Ascending aorta (tissue), 2 donors: ENCODE data around the gene EPHA1. TPM values are rescaled to one million over a fixed set of nuclear protein-coding genes. Genes with fewer than 3 reads are reported as not detected.

ENCODE experiments used
- DNase-seq, 2 donors: peaks; one replicate each; pipeline ENCODE4 v3.0.0-alpha.2; 2019; ENCODE audit warnings: low spot score in 2 of 2
- H3K27ac ChIP-seq, 2 donors: fragments of 200-600 bp; sonication (generic); one replicate each; pipeline ENCODE4 v1.5.1; 2016 to 2017; ENCODE audit warnings: mild to moderate bottlenecking in 1 of 2
- H3K27me3 ChIP-seq: fragments of 200-600 bp; sonication (generic); one replicate; pipeline ENCODE4 v1.5.1; 2017
- H3K36me3 ChIP-seq, 2 donors: fragments of 200-600 bp; sonication (generic); one replicate each; pipeline ENCODE4 v1.5.1; 2016
- H3K4me1 ChIP-seq, 2 donors: fragments of 200-600 bp; sonication (generic); one replicate each; pipeline ENCODE4 v1.5.1; 2016 to 2017; ENCODE audit warnings: mild to moderate bottlenecking in 1 of 2
- H3K4me3 ChIP-seq, 2 donors: fragments of 200-600 bp; sonication (generic); one replicate each; pipeline ENCODE4 v1.5.1; 2016 to 2017; ENCODE audit warnings: mild to moderate bottlenecking in 1 of 2
- H3K9me3 ChIP-seq, 2 donors: fragments of 200-600 bp; sonication (generic); one replicate each; pipeline ENCODE4 v1.5.1; 2016
- CTCF ChIP-seq, 3 experiments: fragments of 200-600 bp in 2 of 3; fragments of 450-650 bp in 1 of 3; sonication (generic) in 2 of 3; IDR thresholded peaks; one replicate each; pipeline ENCODE4 v1.5.1; 2016 to 2019; ENCODE audit warnings: antibody characterized with exemption in 3 of 3, mild to moderate bottlenecking in 1 of 3, moderate library complexity in 1 of 3
- intact Hi-C: fragments of 100-400 bp; cut with DNase I; formaldehyde crosslinking; loops from one replicate; pipeline ENCODE4 v1.15.1; 2023
- total RNA-seq: library from RNA; depleted of rRNA; stranded (reverse); fragments of >200 nt; gene quantifications from one replicate; pipeline ENCODE4 v1.1.0, GENCODE V29; 2016

Gene EPHA1
- total RNA-seq, 1 donor from 2014 or later, result not detected

DNA sequence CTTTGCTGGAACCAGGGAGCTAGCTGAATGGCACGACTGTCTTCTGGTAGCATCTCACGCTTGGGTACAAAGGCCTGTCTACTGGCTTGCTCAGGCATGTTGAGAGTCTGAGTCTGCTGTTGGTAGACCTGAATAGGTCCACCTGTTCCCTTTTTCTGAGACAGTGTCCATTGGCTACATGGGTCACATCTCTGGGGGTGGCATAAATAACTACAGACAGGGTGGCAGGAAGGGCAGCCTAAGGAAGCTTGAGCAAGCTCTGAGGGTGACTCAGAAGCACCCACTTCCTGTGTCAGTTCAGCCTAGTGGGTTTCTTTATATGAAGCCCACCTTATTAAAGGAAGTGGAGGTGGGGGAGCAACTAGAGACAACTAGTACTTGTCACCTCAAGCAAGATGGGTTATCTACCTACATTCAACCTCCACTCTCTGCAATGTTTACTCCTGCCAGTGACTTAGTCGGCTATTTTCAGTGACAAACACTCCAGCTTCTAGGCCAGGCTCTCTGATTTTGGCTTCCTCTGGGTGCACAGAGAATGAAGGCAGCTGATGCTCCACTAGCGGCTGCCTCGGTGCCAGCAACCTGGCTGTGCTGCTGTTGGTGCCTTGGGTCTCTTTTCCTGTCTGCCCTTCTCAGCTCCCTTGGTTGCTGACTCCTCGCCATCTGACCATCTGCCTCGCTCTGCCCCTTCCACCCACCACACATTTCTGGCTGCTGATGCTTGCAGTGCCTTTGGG, 33.2 kb downstream of the EPHA1 start:
- H3K4me1 ChIP-seq, result peaks cover 0 to 2% of the 10 kb centered on the region in 2 donors
- TF ChIP-seq CTCF (IDR thresholded peaks at IDR 0.05), result no peak
- peak overlapping the region; percentile 23 to 48 for H3K27ac ChIP-seq
- intact Hi-C loops, result no loop called here
- H3K36me3 ChIP-seq, result no peaks in the 10 kb centered on the region
- no peak overlapping the region for H3K4me3 ChIP-seq
- no peaks in the 10 kb centered on the region for H3K27me3 ChIP-seq
- no peaks in the 10 kb centered on the region for H3K9me3 ChIP-seq
- DNase-seq, result no peak

DNA sequence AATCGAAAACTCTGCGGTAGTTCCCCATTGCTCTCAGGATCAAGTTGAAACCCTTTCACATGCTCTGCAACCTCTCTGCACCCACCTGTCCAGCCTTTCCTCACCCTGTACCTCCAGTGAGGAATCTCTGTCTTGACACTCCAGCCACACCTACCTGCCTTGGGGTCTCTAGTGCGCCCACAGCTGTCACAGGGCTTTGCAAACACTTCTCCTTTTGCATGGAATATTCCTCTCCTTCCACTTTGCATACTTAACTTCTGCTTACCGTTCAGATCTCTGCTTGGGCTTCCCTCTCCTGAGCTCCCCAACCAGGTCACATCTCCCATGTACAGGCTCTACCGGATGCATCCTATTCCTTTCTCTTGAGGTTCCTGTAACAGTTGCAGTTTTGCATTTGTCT, 34.1 kb downstream of the EPHA1 start:
- Histone ChIP-seq H3K27ac (no peak overlapping the region), H3K4me1 (no peaks in the 10 kb centered on the region), H3K4me3 (no peak overlapping the region), H3K27me3 (no peaks in the 10 kb centered on the region), H3K9me3 (no peaks in the 10 kb centered on the region), H3K36me3 (no peaks in the 10 kb centered on the region)
- no peak for TF ChIP-seq CTCF (IDR thresholded peaks at IDR 0.05)
- intact Hi-C loops, result no loop called here
- no peak for DNase-seq

- Histone ChIP-seq H3K4me3 (no peak overlapping the region), H3K27me3 (no peaks in the 10 kb centered on the region), H3K27ac (no peak overlapping the region), H3K4me1 (no peaks in the 10 kb centered on the region), H3K9me3 (no peaks in the 10 kb centered on the region), H3K36me3 (no peaks in the 10 kb centered on the region)
- no peak for TF ChIP-seq CTCF (IDR thresholded peaks at IDR 0.05)
- no peak for DNase-seq
- intact Hi-C loops, result no loop called here
These were observed 35.3 kb downstream of the EPHA1 start for GRCh38 chr7:143373255-143373794.

GRCh38 chr7:143372070-143372469, 36.6 kb downstream of the EPHA1 start:
- no peaks in the 10 kb centered on the region for H3K36me3 ChIP-seq
- TF ChIP-seq CTCF (IDR thresholded peaks at IDR 0.05), result no peak
- no peak overlapping the region for H3K27ac ChIP-seq
- H3K9me3 ChIP-seq, result no peaks in the 10 kb centered on the region
- H3K27me3 ChIP-seq, result no peaks in the 10 kb centered on the region
- DNase-seq, result no peak
- no peaks in the 10 kb centered on the region for H3K4me1 ChIP-seq
- intact Hi-C loops, result no loop called here
- H3K4me3 ChIP-seq, result no peak overlapping the region

- Histone ChIP-seq H3K9me3 (no peaks in the 10 kb centered on the region), H3K27me3 (no peaks in the 10 kb centered on the region), H3K36me3 (no peaks in the 10 kb centered on the region), H3K4me1 (no peaks in the 10 kb centered on the region), H3K4me3 (no peak overlapping the region), H3K27ac (no peak overlapping the region)
- no peak for DNase-seq
- TF ChIP-seq CTCF (IDR thresholded peaks at IDR 0.05), result no peak
- intact Hi-C loops, result no loop called here
These were observed 38.7 kb downstream of the EPHA1 start for GRCh38 chr7:143369678-143370651.
